ENCODE results near the gene GPHN. TPM values are rescaled to one million over a fixed set of nuclear protein-coding genes. Genes with fewer than 3 reads are reported as not detected.

GPHN gene
- total RNA-seq, 1 experiment from 2014 or later: 23.4 TPM

DNA sequence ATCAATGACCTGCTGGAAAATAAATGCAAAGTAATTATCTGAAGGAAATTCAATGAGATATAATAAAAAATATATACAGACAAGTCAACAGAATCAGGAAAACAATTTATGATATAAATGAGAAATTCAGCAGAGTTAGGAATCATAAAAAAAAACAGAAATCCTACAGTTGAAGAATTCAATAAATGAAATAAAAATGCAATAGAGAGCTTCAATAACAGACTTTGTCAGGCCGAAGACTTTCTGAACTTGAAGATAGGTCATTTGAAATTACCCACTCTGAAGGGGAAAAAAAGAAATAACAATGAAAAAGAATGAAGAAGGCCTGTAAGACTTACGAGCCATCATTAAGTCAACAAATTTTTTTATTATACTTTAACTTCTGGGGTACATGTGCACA is 665.8 kb downstream of the GPHN start:
- ATAC-seq (no peak), DNase-seq (no peak)
- CTCF ChIA-PET: no interaction called here
- POLR2A ChIA-PET (ENCODE audit: unreplicated experiment): no interaction called here
- Histone ChIP-seq H4K20me1 (ENCODE audit: low read length) (no peaks in the 10 kb centered on the region), H2AFZ (ENCODE audit: low read length) (no peak overlapping the region), H3F3A (ENCODE audit: low read length, unreplicated experiment) (no peaks in the 10 kb centered on the region), H3K4me1 (ENCODE audit: insufficient read depth, low read length) (no peaks in the 10 kb centered on the region), H3K9ac (ENCODE audit: low read length) (no peak overlapping the region), H3K9me3 (ENCODE audit: low read length) (peaks cover 9% of the 10 kb centered on the region), H3K27me3 (ENCODE audit: low read length) (no peaks in the 10 kb centered on the region), H3K4me2 (ENCODE audit: low read length) (no peak overlapping the region), H3K79me2 (ENCODE audit: low read length) (no peaks in the 10 kb centered on the region), H3K9me2 (replicated peaks; ENCODE audit: low read length) (no peaks in the 10 kb centered on the region), H3K36me3 (ENCODE audit: low read depth, low read length) (peaks cover 10% of the 10 kb centered on the region), H3K4me3 (ENCODE audit: low read length) (no peak overlapping the region), H3K27ac (ENCODE audit: low read length) (no peak overlapping the region)
- no TSS peak for BruUV-seq (replicated peaks)
- TF ChIP-seq EZH2 (IDR thresholded peaks at IDR 0.05; ENCODE audit: low read length, unreplicated experiment): no peak
- TF ChIP-seq, protein P1, sequence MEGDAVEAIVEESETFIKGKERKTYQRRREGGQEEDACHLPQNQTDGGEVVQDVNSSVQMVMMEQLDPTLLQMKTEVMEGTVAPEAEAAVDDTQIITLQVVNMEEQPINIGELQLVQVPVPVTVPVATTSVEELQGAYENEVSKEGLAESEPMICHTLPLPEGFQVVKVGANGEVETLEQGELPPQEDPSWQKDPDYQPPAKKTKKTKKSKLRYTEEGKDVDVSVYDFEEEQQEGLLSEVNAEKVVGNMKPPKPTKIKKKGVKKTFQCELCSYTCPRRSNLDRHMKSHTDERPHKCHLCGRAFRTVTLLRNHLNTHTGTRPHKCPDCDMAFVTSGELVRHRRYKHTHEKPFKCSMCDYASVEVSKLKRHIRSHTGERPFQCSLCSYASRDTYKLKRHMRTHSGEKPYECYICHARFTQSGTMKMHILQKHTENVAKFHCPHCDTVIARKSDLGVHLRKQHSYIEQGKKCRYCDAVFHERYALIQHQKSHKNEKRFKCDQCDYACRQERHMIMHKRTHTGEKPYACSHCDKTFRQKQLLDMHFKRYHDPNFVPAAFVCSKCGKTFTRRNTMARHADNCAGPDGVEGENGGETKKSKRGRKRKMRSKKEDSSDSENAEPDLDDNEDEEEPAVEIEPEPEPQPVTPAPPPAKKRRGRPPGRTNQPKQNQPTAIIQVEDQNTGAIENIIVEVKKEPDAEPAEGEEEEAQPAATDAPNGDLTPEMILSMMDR (conservative IDR thresholded peaks at IDR 0.05; ENCODE audit: low read depth, low read length): no peak
- no peak for TF ChIP-seq EZH2phosphoT487 (IDR thresholded peaks at IDR 0.05; ENCODE audit: borderline replicate concordance, low read length)
- intact Hi-C loops (cut with micrococcal nuclease): no loop called here

DNA sequence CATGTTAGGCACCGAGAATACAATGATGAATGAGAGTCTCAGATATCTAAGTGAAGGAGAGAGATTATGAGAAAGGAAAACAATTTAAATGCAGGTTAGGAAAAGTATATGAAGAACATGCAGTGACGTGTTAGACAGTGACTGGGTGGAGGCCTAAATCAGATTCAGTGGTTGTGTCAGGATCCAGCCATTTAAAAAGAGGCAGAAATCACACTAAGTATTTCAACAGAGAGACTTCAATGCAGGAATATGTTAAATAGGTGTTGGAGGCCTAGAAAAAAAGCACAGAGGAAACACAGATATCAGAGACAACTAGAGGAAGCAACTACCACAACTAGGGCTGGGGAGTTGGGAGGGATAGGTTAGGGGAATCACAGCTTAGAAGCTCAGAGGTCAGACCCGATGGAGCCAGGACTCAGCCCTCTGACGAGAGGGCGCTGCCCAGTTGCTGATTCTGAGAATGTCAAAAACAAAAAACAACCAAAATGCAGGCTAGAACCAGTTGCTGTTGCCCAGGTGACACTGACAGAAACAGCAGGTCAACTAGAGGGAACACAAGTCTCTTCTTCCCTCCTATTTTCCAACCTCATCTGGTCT is 678.3 kb downstream of the GPHN start:
- ATAC-seq (no peak; the same call in 1 of the 2 replicates), DNase-seq (no peak)
- ChIA-PET CTCF (interaction anchor here (2.0 kb wide), 1 partner anchor 100 kb away, joined by 11 read pairs; no protein-coding TSS in a partner anchor), POLR2A (ENCODE audit: unreplicated experiment) (interaction anchor here (0.8 to 1.0 kb wide), 4 partner anchors 36 to 56 kb away, joined by 3 to 26 read pairs (median 4); no protein-coding TSS in a partner anchor)
- peak overlapping the region; percentile 63; the same call in 1 of the 2 replicates for H2AFZ ChIP-seq (ENCODE audit: low read length)
- BruUV-seq (replicated peaks): no TSS peak
- no peaks in the 10 kb centered on the region for H3K9me2 ChIP-seq (replicated peaks; ENCODE audit: low read length)
- H3K79me2 ChIP-seq (ENCODE audit: low read length): no peaks in the 10 kb centered on the region
- H4K20me1 ChIP-seq (ENCODE audit: low read length): no peaks in the 10 kb centered on the region
- H3F3A ChIP-seq (ENCODE audit: low read length, unreplicated experiment): peaks cover 12% of the 10 kb centered on the region
- H3K27me3 ChIP-seq (ENCODE audit: low read length): no peaks in the 10 kb centered on the region
- 0 out of 2 replicates have a peak overlapping the region, but pooled peaks have one; percentile 13 for H3K9ac ChIP-seq (ENCODE audit: low read length)
- intact Hi-C loops (cut with micrococcal nuclease): no loop called here
- peak overlapping the region; percentile 77 for H3K4me2 ChIP-seq (ENCODE audit: low read length)
- TF ChIP-seq, protein P1 (conservative IDR thresholded peaks at IDR 0.05; ENCODE audit: low read depth, low read length): no peak
- TF ChIP-seq EZH2phosphoT487 (IDR thresholded peaks at IDR 0.05; ENCODE audit: borderline replicate concordance, low read length): no peak
- no peak for TF ChIP-seq EZH2 (IDR thresholded peaks at IDR 0.05; ENCODE audit: low read length, unreplicated experiment)
- H3K27ac ChIP-seq (ENCODE audit: low read length): peak overlapping the region; percentile 87
- H3K9me3 ChIP-seq (ENCODE audit: low read length): no peaks in the 10 kb centered on the region
- peaks cover 35% of the 10 kb centered on the region for H3K4me1 ChIP-seq (ENCODE audit: insufficient read depth, low read length)
- H3K4me3 ChIP-seq (ENCODE audit: low read length): peak overlapping the region; percentile 52
- no peaks in the 10 kb centered on the region for H3K36me3 ChIP-seq (ENCODE audit: low read depth, low read length)

All from PC-3 (cell line).